Body of pancreas (tissue), 4 donors: ENCODE measurements around the gene BLOC1S3. TPM values are rescaled to one million over a fixed set of nuclear protein-coding genes. Genes with fewer than 3 reads are reported as not detected.

Experiments
- ATAC-seq: fragments of 150-250 bp; one replicate; pipeline ENCODE4 v1.9.1; 2016
- DNase-seq, 4 donors: peaks; one replicate each; pipeline ENCODE4 v3.0.0-alpha.2; 2019
- H3K27ac ChIP-seq, 4 donors: fragments of 200-600 bp; sonication (generic); 1 replicate in 3 of 4; 2 replicates in 1 of 4; pipeline versions ENCODE4 v1.5.1 to v1.6.1; 2016 to 2019; ENCODE audit warnings: mild to moderate bottlenecking in 1 of 4, mixed read lengths in 1 of 4, moderate library complexity in 1 of 4
- H3K27me3 ChIP-seq, 2 donors: fragments of 200-600 bp; sonication (generic); one replicate each; pipeline ENCODE4 v1.6.0; 2016; ENCODE audit warnings: mild to moderate bottlenecking in 1 of 2
- H3K36me3 ChIP-seq, 2 donors: fragments of 200-600 bp; sonication (generic); replicated peaks in 1 of 2; 2 replicates each; pipeline ENCODE4 v1.5.1; 2016; ENCODE audit warnings: low read depth in 2 of 2; ENCODE audit not compliant: insufficient read depth in 1 of 2
- H3K4me1 ChIP-seq: fragments of 200-600 bp; sonication (generic); one replicate; pipeline ENCODE4 v1.6.0; 2016
- H3K4me3 ChIP-seq, 2 donors: fragments of 200-600 bp; sonication (generic); 1 replicate in 1 of 2; 2 replicates in 1 of 2; pipeline ENCODE4 v1.5.1; 2016 to 2019
- H3K9me3 ChIP-seq, 3 donors: fragments of 200-600 bp; sonication (generic); 1 replicate in 2 of 3; 2 replicates in 1 of 3; pipeline ENCODE4 v1.5.1; 2016
- CTCF ChIP-seq, 7 experiments: fragments of 450-650 bp in 4 of 7; fragments of 200-600 bp in 3 of 7; sonication (generic) in 3 of 7; IDR thresholded peaks; one replicate each; pipeline ENCODE4 v1.5.1; 2016 to 2019; ENCODE audit warnings: antibody characterized with exemption in 7 of 7
- POLR2A ChIP-seq, 3 donors: fragments of 450-650 bp; IDR thresholded peaks; one replicate each; pipeline ENCODE4 v1.6.1; 2016; ENCODE audit warnings: antibody characterized with exemption in 3 of 3, mild to moderate bottlenecking in 2 of 3
- WGBS, 2 donors: methylation state at CpG; one replicate each; pipeline ENCODE4 v1.1.5; 2017; 5-methylcytosine and 5-hydroxymethylcytosine counted together
- intact Hi-C: fragments of 100-400 bp; cut with DNase I; formaldehyde crosslinking; loops from one replicate; pipeline ENCODE4 v1.15.1; 2023
- total RNA-seq, 2 donors: library from RNA; depleted of rRNA; stranded (reverse); fragments of >200 nt; gene quantifications; one replicate each; pipeline ENCODE4 v1.1.0, GENCODE V29; 2016

BLOC1S3 gene, protein sequence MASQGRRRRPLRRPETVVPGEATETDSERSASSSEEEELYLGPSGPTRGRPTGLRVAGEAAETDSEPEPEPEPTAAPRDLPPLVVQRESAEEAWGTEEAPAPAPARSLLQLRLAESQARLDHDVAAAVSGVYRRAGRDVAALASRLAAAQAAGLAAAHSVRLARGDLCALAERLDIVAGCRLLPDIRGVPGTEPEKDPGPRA
- total RNA-seq, result 10 to 100 TPM in 1 of 2 donors, 1 to 10 TPM in 1; 4.9 to 12.5 TPM

GRCh38 chr19:45178262-45179071 is at the start of gene BLOC1S3:
Gene BLOC1S3 (plus strand): TSS chr19:45178784. CDS start chr19:45179297, 513 bp downstream.
- Histone ChIP-seq H3K27ac (peak within 1 kb of the TSS; percentile 67 to 93 (median 88)), H3K4me3 (peak within 1 kb of the TSS; percentile 67 to 97), H3K27me3 (no peaks in the 10 kb centered on the region), H3K36me3 (no peaks in the 10 kb centered on the region), H3K4me1 (peaks cover 32% of the 10 kb centered on the region), H3K9me3 (no peaks in the 10 kb centered on the region)
- ATAC-seq (peak; percentile 94), DNase-seq (peak; percentile 100)
- 0 to 1% methylated on average over 13 to 51 of the region's 51 CpGs for WGBS, 2 donors
- TF ChIP-seq POLR2A (IDR thresholded peaks at IDR 0.05) (peak; percentile 17 to 81 (median 71)), CTCF (IDR thresholded peaks at IDR 0.05) (peak in 5 of 7 experiments; percentile 16 to 66 (median 29))
- intact Hi-C loops, result no loop called here

DNA sequence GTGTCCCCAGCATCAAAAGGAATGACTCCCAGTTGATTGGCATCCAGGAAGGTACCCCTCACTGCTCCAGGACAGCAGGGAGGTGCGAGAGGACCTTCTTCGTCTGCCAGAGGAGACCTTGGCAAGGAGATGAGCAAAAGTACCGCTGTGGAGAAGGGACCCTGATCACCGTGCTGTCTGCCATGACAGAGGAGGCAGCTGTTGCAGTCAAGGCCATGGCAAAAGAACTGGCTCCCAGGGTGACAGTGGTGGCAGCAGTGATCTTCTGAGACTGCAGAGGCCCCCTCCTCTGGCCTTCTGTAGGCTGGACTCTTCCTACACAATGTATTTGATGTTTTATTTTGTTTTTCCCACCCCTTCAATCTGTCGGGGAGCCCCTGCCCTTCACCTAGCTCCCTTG is 49.8 kb upstream of the BLOC1S3 start:
- ATAC-seq (no peak), DNase-seq (no peak)
- H3K4me1 ChIP-seq, result peaks cover 10% of the 10 kb centered on the region
- H3K9me3 ChIP-seq, result no peaks in the 10 kb centered on the region
- intact Hi-C loops, result no loop called here
- no peaks in the 10 kb centered on the region for H3K27me3 ChIP-seq
- TF ChIP-seq CTCF (IDR thresholded peaks at IDR 0.05) (no peak), POLR2A (IDR thresholded peaks at IDR 0.05) (no peak)
- no peak overlapping the region for H3K4me3 ChIP-seq
- no peaks in the 10 kb centered on the region for H3K36me3 ChIP-seq
- no peak overlapping the region for H3K27ac ChIP-seq
- WGBS, 2 donors, result 80 to 87% methylated on average over 3 to 5 of the region's 5 CpGs

GRCh38 chr19:45130236-45130635 is 48.3 kb upstream of the BLOC1S3 start:
- Histone ChIP-seq H3K4me1 (peaks cover 10% of the 10 kb centered on the region), H3K36me3 (no peaks in the 10 kb centered on the region), H3K27me3 (no peaks in the 10 kb centered on the region), H3K4me3 (no peak overlapping the region), H3K27ac (no peak overlapping the region), H3K9me3 (no peaks in the 10 kb centered on the region)
- ATAC-seq (no peak), DNase-seq (no peak)
- intact Hi-C loops, result no loop called here
- WGBS, 2 donors, result 87 to 93% methylated on average over 3 to 13 of the region's 13 CpGs
- TF ChIP-seq POLR2A (IDR thresholded peaks at IDR 0.05) (no peak), CTCF (IDR thresholded peaks at IDR 0.05) (no peak)

DNA sequence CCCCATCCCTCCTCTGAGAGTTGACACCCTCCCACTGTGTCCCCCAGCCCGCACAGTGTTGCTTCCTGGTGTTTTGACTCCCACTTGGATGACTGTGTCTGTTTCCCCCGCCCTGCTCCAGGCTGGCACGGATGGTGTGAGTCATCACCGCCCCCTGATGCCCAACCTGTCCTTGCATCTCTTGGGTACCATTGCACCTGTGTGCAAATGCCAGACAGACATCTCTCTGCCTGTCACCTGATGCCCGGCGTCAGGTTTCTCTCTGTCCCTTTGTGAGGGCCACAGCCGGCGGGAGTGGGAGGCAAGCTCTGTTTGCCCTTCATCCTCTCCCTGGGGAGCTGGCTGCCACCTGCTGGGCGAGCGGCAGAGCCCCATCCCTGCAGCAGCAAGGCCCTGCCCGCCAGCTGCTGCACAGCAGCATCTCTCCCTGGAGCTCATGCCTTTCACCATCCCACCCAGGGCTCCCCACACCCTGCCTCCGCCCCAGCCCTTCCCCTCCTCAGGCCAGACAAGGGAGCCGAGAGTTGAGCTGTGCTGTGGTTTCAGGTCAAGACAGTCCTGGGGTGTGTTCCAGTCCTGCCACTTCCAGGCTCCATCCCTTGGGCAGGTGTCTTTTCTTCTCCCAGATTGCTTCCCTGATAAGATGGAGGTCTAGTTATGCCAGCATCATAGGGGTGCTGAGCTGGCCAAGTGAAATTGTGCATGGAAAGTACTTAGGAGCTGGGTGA is 47.5 kb upstream of the BLOC1S3 start:
- Histone ChIP-seq H3K27me3 (no peaks in the 10 kb centered on the region), H3K9me3 (no peaks in the 10 kb centered on the region), H3K4me1 (peaks cover 3% of the 10 kb centered on the region), H3K27ac (no peak overlapping the region), H3K36me3 (no peaks in the 10 kb centered on the region), H3K4me3 (no peak overlapping the region)
- intact Hi-C loops, result no loop called here
- WGBS, 2 donors, result 57 to 59% methylated on average over 4 to 10 of the region's 13 CpGs
- TF ChIP-seq CTCF (IDR thresholded peaks at IDR 0.05), result peak in 1 of 7 experiments; percentile 6
- TF ChIP-seq POLR2A (IDR thresholded peaks at IDR 0.05), result no peak
- ATAC-seq, result peak; percentile 15
- DNase-seq, result peak in 1 of 4 donors; percentile 24
